Karpas-422 (cell line): ENCODE measurements around the gene FMN1. TPM values are rescaled to one million over a fixed set of nuclear protein-coding genes. Genes with fewer than 3 reads are reported as not detected.

Source experiments
- DNase-seq: peaks from one replicate; pipeline ENCODE4 v3.0.0-alpha.2; 2015
- H2AFZ ChIP-seq: fragments of 200-600 bp; sonication (generic); 2 replicates; pipeline ENCODE4 v1.6.1; 2014; ENCODE audit warnings: antibody characterized with exemption, low read length, mixed read lengths
- H3K27ac ChIP-seq: fragments of 200-600 bp; sonication (generic); 2 replicates; pipeline ENCODE4 v1.5.1; 2014; ENCODE audit warnings: mild to moderate bottlenecking, low read length, moderate library complexity
- H3K27me3 ChIP-seq: fragments of 200-600 bp; sonication (generic); 2 replicates; pipeline ENCODE4 v1.6.1; 2014; ENCODE audit warnings: low read length, mixed read lengths
- H3K36me3 ChIP-seq: fragments of 200-600 bp; sonication (generic); 2 replicates; pipeline ENCODE4 v1.6.1; 2014; ENCODE audit warnings: low read length, mixed read lengths; ENCODE audit not compliant: insufficient read depth
- H3K4me1 ChIP-seq: fragments of 200-600 bp; sonication (generic); 2 replicates; pipeline ENCODE4 v1.6.1; 2014; ENCODE audit warnings: mild to moderate bottlenecking, low read length, mixed read lengths
- H3K4me2 ChIP-seq: fragments of 200-600 bp; sonication (generic); 2 replicates; pipeline ENCODE4 v1.6.1; 2014; ENCODE audit warnings: low read length, low read depth, mild to moderate bottlenecking; ENCODE audit not compliant: poor library complexity, severe bottlenecking
- H3K4me3 ChIP-seq: fragments of 200-600 bp; sonication (generic); 2 replicates; pipeline ENCODE4 v1.5.1; 2014; ENCODE audit warnings: mild to moderate bottlenecking, antibody characterized with exemption, low read length, mixed read lengths
- H3K79me2 ChIP-seq: fragments of 200-600 bp; sonication (generic); 2 replicates; pipeline ENCODE4 v1.6.1; 2014; ENCODE audit warnings: mild to moderate bottlenecking, low read length, mixed read lengths
- H3K9ac ChIP-seq: fragments of 200-600 bp; sonication (generic); 2 replicates; pipeline ENCODE4 v1.6.0; 2014; ENCODE audit warnings: low read length
- H3K9me2 ChIP-seq: fragments of 200-600 bp; sonication (generic), shearing (Covaris generic); replicated peaks from 2 replicates; pipeline ENCODE4 v1.6.0; 2014; ENCODE audit warnings: mild to moderate bottlenecking, low read length, moderate library complexity; ENCODE audit not compliant: insufficient read depth
- H3K9me3 ChIP-seq: fragments of 300-700, 200-600 bp; sonication (generic); 2 replicates; pipeline ENCODE4 v1.6.1; 2014; ENCODE audit warnings: low read length, mixed read lengths
- H4K20me1 ChIP-seq: fragments of 200-600 bp; sonication (generic); 2 replicates; pipeline ENCODE4 v1.6.1; 2014; ENCODE audit warnings: mild to moderate bottlenecking, antibody characterized with exemption, low read length, low read depth; ENCODE audit not compliant: insufficient read depth
- total RNA-seq: library from RNA; depleted of rRNA; stranded (reverse); fragments of >200 nt; shearing (Covaris generic); gene quantifications from 2 replicates; pipeline ENCODE4 v1.2.3, GENCODE V29; 2014; ENCODE audit warnings: low replicate concordance

FMN1 gene
- total RNA-seq, 1 experiment from 2014 or later: 1.1 TPM

- Histone ChIP-seq H3K9me3 (no peaks in the 10 kb centered on the region), H4K20me1 (no peaks in the 10 kb centered on the region), H3K4me1 (peaks cover 23% of the 10 kb centered on the region), H3K79me2 (no peaks in the 10 kb centered on the region), H3K36me3 (no peaks in the 10 kb centered on the region), H3K27me3 (0 out of 2 replicates have a peak, but pooled peaks cover 3% of the 10 kb centered on the region), H3K27ac (no peak overlapping the region), H3K4me2 (peak overlapping the region; percentile 51), H3K4me3 (peak overlapping the region; percentile 24), H3K9ac (peak overlapping the region; percentile 10; the same call in 1 of the 2 replicates), H2AFZ (no peak overlapping the region), H3K9me2 (no peaks in the 10 kb centered on the region)
- DNase-seq: peak; percentile 80
Measured at GRCh38 chr15:32899126-32899596, 295.4 kb downstream of the FMN1 start.

GRCh38 chr15:32898414-32898813 is 296.1 kb downstream of the FMN1 start:
- Histone ChIP-seq H3K27me3 (0 out of 2 replicates have a peak, but pooled peaks cover 3% of the 10 kb centered on the region), H3K4me2 (peak overlapping the region; percentile 51), H3K4me1 (peaks cover 23% of the 10 kb centered on the region), H3K4me3 (peak overlapping the region; percentile 24; the same call in 1 of the 2 replicates), H3K9me2 (no peaks in the 10 kb centered on the region), H3K9me3 (no peaks in the 10 kb centered on the region), H4K20me1 (no peaks in the 10 kb centered on the region), H3K27ac (no peak overlapping the region), H3K79me2 (no peaks in the 10 kb centered on the region), H3K36me3 (no peaks in the 10 kb centered on the region), H2AFZ (no peak overlapping the region), H3K9ac (no peak overlapping the region)
- peak; percentile 44 for DNase-seq

- H4K20me1 ChIP-seq: no peaks in the 10 kb centered on the region
- H3K4me3 ChIP-seq: no peak overlapping the region
- no peak overlapping the region for H3K27ac ChIP-seq
- no peaks in the 10 kb centered on the region for H3K27me3 ChIP-seq
- H3K79me2 ChIP-seq: no peaks in the 10 kb centered on the region
- DNase-seq: no peak
- no peak overlapping the region for H2AFZ ChIP-seq
- no peak overlapping the region for H3K9ac ChIP-seq
- H3K9me3 ChIP-seq: no peaks in the 10 kb centered on the region
- no peak overlapping the region for H3K4me2 ChIP-seq
- no peaks in the 10 kb centered on the region for H3K9me2 ChIP-seq
- H3K4me1 ChIP-seq: peaks cover 9% of the 10 kb centered on the region
- H3K36me3 ChIP-seq: no peaks in the 10 kb centered on the region
Measured at GRCh38 chr15:32893421-32893820, 301.1 kb downstream of the FMN1 start.

- no peak overlapping the region for H3K27ac ChIP-seq
- H3K4me2 ChIP-seq: no peak overlapping the region
- no peak overlapping the region for H2AFZ ChIP-seq
- DNase-seq: no peak
- no peak overlapping the region for H3K4me3 ChIP-seq
- H3K9ac ChIP-seq: no peak overlapping the region
- H3K36me3 ChIP-seq: no peaks in the 10 kb centered on the region
- no peaks in the 10 kb centered on the region for H3K9me3 ChIP-seq
- H3K79me2 ChIP-seq: no peaks in the 10 kb centered on the region
- no peaks in the 10 kb centered on the region for H3K4me1 ChIP-seq
- H4K20me1 ChIP-seq: no peaks in the 10 kb centered on the region
- H3K27me3 ChIP-seq: no peaks in the 10 kb centered on the region
- H3K9me2 ChIP-seq: no peaks in the 10 kb centered on the region
Measured at GRCh38 chr15:32889214-32889613, 305.3 kb downstream of the FMN1 start.

- Histone ChIP-seq H3K4me1 (no peaks in the 10 kb centered on the region), H3K4me2 (no peak overlapping the region)
Measured at GRCh38 chr15:32888221-32888761, 306.2 kb downstream of the FMN1 start.

GRCh38 chr15:32887090-32887489 is 307.4 kb downstream of the FMN1 start:
- Histone ChIP-seq H3K9me3 (no peaks in the 10 kb centered on the region), H3K4me2 (no peak overlapping the region), H4K20me1 (no peaks in the 10 kb centered on the region), H3K9ac (no peak overlapping the region), H3K4me1 (no peaks in the 10 kb centered on the region), H3K27ac (no peak overlapping the region), H3K79me2 (no peaks in the 10 kb centered on the region), H3K9me2 (no peaks in the 10 kb centered on the region), H2AFZ (no peak overlapping the region), H3K36me3 (no peaks in the 10 kb centered on the region), H3K4me3 (no peak overlapping the region), H3K27me3 (no peaks in the 10 kb centered on the region)
- DNase-seq: no peak

More at GRCh38 chr15:32888221-32888761, 306.2 kb downstream of the FMN1 start:
- H3K4me3 ChIP-seq: no peak overlapping the region
- no peaks in the 10 kb centered on the region for H4K20me1 ChIP-seq
- H2AFZ ChIP-seq: no peak overlapping the region
- no peaks in the 10 kb centered on the region for H3K79me2 ChIP-seq
- H3K9ac ChIP-seq: no peak overlapping the region
- H3K27ac ChIP-seq: no peak overlapping the region
- no peaks in the 10 kb centered on the region for H3K9me2 ChIP-seq
- H3K36me3 ChIP-seq: no peaks in the 10 kb centered on the region
- no peaks in the 10 kb centered on the region for H3K9me3 ChIP-seq
- H3K27me3 ChIP-seq: no peaks in the 10 kb centered on the region
- no peak for DNase-seq

GRCh38 chr15:32886459-32886858 is 308.1 kb downstream of the FMN1 start:
- no peak for DNase-seq
- Histone ChIP-seq H3K79me2 (no peaks in the 10 kb centered on the region), H3K4me1 (no peaks in the 10 kb centered on the region), H3K9me2 (no peaks in the 10 kb centered on the region), H4K20me1 (no peaks in the 10 kb centered on the region), H3K36me3 (no peaks in the 10 kb centered on the region), H3K4me2 (no peak overlapping the region), H3K9me3 (no peaks in the 10 kb centered on the region), H3K9ac (no peak overlapping the region), H3K4me3 (no peak overlapping the region), H2AFZ (no peak overlapping the region), H3K27me3 (no peaks in the 10 kb centered on the region), H3K27ac (no peak overlapping the region)

- Histone ChIP-seq H3K4me2 (no peak overlapping the region), H4K20me1 (no peaks in the 10 kb centered on the region), H3K4me1 (no peaks in the 10 kb centered on the region), H3K9me3 (no peaks in the 10 kb centered on the region), H3K9ac (no peak overlapping the region), H3K9me2 (no peaks in the 10 kb centered on the region), H3K27me3 (no peaks in the 10 kb centered on the region), H2AFZ (no peak overlapping the region), H3K4me3 (no peak overlapping the region), H3K79me2 (no peaks in the 10 kb centered on the region), H3K27ac (no peak overlapping the region), H3K36me3 (no peaks in the 10 kb centered on the region)
- DNase-seq: no peak
Measured at GRCh38 chr15:32885713-32886112, 308.8 kb downstream of the FMN1 start.
